ENCODE measurements around the gene ARHGAP26. TPM values are rescaled to one million over a fixed set of nuclear protein-coding genes. Genes with fewer than 3 reads are reported as not detected.
A peak's percentile ranks its signal among the peaks of the same experiment; 100 is the strongest.

Gene ARHGAP26
- total and polyA plus RNA-seq, 2 of the 4 experiments (the other 2 are of a cell fraction), result 0.54 to 0.56 TPM

- no peak overlapping the region for H3K56ac ChIP-seq (ENCODE audit: extremely low read depth, insufficient read depth, low read length)
- no peak overlapping the region for H3K4me3 ChIP-seq (ENCODE audit: insufficient read depth, low read depth, low read length)
- peak overlapping the region in 1 of 2 experiments; percentile 68; a peak in 2 of 4 replicates for H4K8ac ChIP-seq (ENCODE audit: low read depth in 2 of 2, low read length in 2 of 2)
- peaks cover 20% of the 10 kb centered on the region for H3K4me1 ChIP-seq (ENCODE audit: control insufficient read depth, insufficient read depth, low read length)
- TF ChIP-seq MAFK (IDR thresholded peaks at IDR 0.05; ENCODE audit: low read depth, low read length) (no peak), BHLHE40 (IDR thresholded peaks at IDR 0.05; ENCODE audit: low read depth, low read length) (no peak), MXI1 (IDR thresholded peaks at IDR 0.05; ENCODE audit: borderline replicate concordance, low read depth, low read length) (no peak), MAZ (IDR thresholded peaks at IDR 0.05; ENCODE audit: borderline replicate concordance, low read depth, low read length) (no peak), RFX5 (IDR thresholded peaks at IDR 0.05; ENCODE audit: low read depth, low read length) (no peak), RCOR1 (IDR thresholded peaks at IDR 0.05; ENCODE audit: insufficient replicate concordance, low read length) (no peak), RAD21 (IDR thresholded peaks at IDR 0.05; ENCODE audit: low read length) (no peak), CHD1 (IDR thresholded peaks at IDR 0.05; ENCODE audit: low read depth, low read length) (no peak), FOS (IDR thresholded peaks at IDR 0.05; ENCODE audit: low read depth, low read length) (no peak), CEBPB (IDR thresholded peaks at IDR 0.05; ENCODE audit: low read depth, low read length) (no peak), SMC3 (IDR thresholded peaks at IDR 0.05; ENCODE audit: low read depth, low read length) (no peak), POLR2A (IDR thresholded peaks at IDR 0.05; ENCODE audit: low read depth, low read length) (no peak), NFE2L2 (IDR thresholded peaks at IDR 0.05; ENCODE audit: low read depth, low read length) (no peak), CTCF (conservative IDR thresholded peaks at IDR 0.05; ENCODE audit: low read depth, low read length) (no peak)
- TF ChIP-seq, protein P1, sequence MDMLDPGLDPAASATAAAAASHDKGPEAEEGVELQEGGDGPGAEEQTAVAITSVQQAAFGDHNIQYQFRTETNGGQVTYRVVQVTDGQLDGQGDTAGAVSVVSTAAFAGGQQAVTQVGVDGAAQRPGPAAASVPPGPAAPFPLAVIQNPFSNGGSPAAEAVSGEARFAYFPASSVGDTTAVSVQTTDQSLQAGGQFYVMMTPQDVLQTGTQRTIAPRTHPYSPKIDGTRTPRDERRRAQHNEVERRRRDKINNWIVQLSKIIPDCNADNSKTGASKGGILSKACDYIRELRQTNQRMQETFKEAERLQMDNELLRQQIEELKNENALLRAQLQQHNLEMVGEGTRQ (IDR thresholded peaks at IDR 0.05; ENCODE audit: low read depth, low read length), result no peak
- TF ChIP-seq, protein P2, sequence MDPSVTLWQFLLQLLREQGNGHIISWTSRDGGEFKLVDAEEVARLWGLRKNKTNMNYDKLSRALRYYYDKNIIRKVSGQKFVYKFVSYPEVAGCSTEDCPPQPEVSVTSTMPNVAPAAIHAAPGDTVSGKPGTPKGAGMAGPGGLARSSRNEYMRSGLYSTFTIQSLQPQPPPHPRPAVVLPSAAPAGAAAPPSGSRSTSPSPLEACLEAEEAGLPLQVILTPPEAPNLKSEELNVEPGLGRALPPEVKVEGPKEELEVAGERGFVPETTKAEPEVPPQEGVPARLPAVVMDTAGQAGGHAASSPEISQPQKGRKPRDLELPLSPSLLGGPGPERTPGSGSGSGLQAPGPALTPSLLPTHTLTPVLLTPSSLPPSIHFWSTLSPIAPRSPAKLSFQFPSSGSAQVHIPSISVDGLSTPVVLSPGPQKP (IDR thresholded peaks at IDR 0.05; ENCODE audit: borderline replicate concordance, low read depth, low read length), result no peak
- no peaks in the 10 kb centered on the region for H3K27me3 ChIP-seq (ENCODE audit: control insufficient read depth, insufficient read depth, low read length)
- H2BK15ac ChIP-seq (ENCODE audit: low read depth, low read length), result peak overlapping the region; percentile 53; the same call in 2 of the 3 replicates
- peak overlapping the region; percentile 71 for H2AK5ac ChIP-seq (ENCODE audit: low read depth, low read length)
- ChIA-PET POLR2A (ENCODE audit: unreplicated experiment) (no interaction called here), CTCF (no interaction called here)
- no peaks in the 10 kb centered on the region for H3K36me3 ChIP-seq (ENCODE audit: control insufficient read depth, insufficient read depth, low read length)
- H3K23ac ChIP-seq (ENCODE audit: low read depth, low read length), result peak overlapping the region; percentile 33
- 62% methylated on average over 4 of the region's 5 CpGs; no CpG with 5 or more reads in 1 of the 2 experiments for WGBS, 2 experiments (ENCODE audit: extremely low coverage in 2 of 2, insufficient read length in 1 of 2)
- BruUV-seq (replicated peaks), result no TSS peak
- no peak; the same call in 1 of the 2 replicates for ATAC-seq (ENCODE audit: low read depth)
- H3K18ac ChIP-seq (ENCODE audit: low read depth, low read length), result peak overlapping the region; percentile 52
- intact Hi-C loops (cut with micrococcal nuclease) (no loop called here), in situ Hi-C loops (cut with MboI; ENCODE audit: low sequenced_read_pairs) (no loop called here), dilution Hi-C loops (cut with HindIII; ENCODE audit: low sequenced_read_pairs, unreplicated experiment) (no loop called here)
- H2AK9ac ChIP-seq (replicated peaks; ENCODE audit: low read depth, low read length, poor library complexity), result no peak overlapping the region
- DNase-seq, result peak; percentile 60
- no peak overlapping the region; the same call in 1 of the 2 replicates for H3K27ac ChIP-seq (ENCODE audit: insufficient read depth, low read length)
- no peak overlapping the region; the same call in 1 of the 2 replicates for H4K5ac ChIP-seq (ENCODE audit: low read depth, low read length)
- H3K4me2 ChIP-seq (ENCODE audit: low read depth, low read length), result peak overlapping the region; percentile 23; the same call in 1 of the 2 replicates
- H2AFZ ChIP-seq (replicated peaks; ENCODE audit: low read length, poor library complexity), result no peak overlapping the region
- H3K4ac ChIP-seq (ENCODE audit: low read depth, low read length), result peak overlapping the region; percentile 76
- peak overlapping the region; percentile 87 for H3K14ac ChIP-seq (replicated peaks; ENCODE audit: low read depth, low read length)
- peak overlapping the region; percentile 72; the same call in 1 of the 2 replicates for H2BK120ac ChIP-seq (ENCODE audit: low read depth, low read length)
- H3K9me3 ChIP-seq (ENCODE audit: control insufficient read depth, insufficient read depth, low read length), result no peaks in the 10 kb centered on the region
- no peaks in the 10 kb centered on the region for H4K20me1 ChIP-seq (ENCODE audit: insufficient read depth, low read length)
- H3K9ac ChIP-seq (ENCODE audit: low read depth, low read length), result no peak overlapping the region
- H3K79me1 ChIP-seq (ENCODE audit: low read depth in 1 of 2, low read length in 2 of 2), result no peaks in the 10 kb centered on the region
- H4K91ac ChIP-seq (ENCODE audit: insufficient read depth, low read depth, low read length), result no peak overlapping the region
- peak overlapping the region; percentile 80; the same call in 1 of the 2 replicates for H2BK20ac ChIP-seq (ENCODE audit: low read depth, low read length)
- peaks cover 12% of the 10 kb centered on the region for H3K9me1 ChIP-seq (ENCODE audit: insufficient read depth, low read length)
- H2BK5ac ChIP-seq (ENCODE audit: low read depth, low read length, poor library complexity, severe bottlenecking), result peak overlapping the region; percentile 30
Observed at GRCh38 chr5:143054480-143054941, 284.3 kb downstream of the ARHGAP26 start.
